Activated effector memory CD4-positive, alpha-beta T cell treated with Interleukin-2 at 50 U/mL for 16 hours (primary cell): ENCODE measurements around the gene AREL1.

Experiments
- DNase-seq: peaks from one replicate; pipeline ENCODE4 v3.0.0-alpha.2; 2020

Gene AREL1

GRCh38 chr14:74655599-74656395 is 57.1 kb downstream of the AREL1 start:
- DNase-seq, result no peak

DNA sequence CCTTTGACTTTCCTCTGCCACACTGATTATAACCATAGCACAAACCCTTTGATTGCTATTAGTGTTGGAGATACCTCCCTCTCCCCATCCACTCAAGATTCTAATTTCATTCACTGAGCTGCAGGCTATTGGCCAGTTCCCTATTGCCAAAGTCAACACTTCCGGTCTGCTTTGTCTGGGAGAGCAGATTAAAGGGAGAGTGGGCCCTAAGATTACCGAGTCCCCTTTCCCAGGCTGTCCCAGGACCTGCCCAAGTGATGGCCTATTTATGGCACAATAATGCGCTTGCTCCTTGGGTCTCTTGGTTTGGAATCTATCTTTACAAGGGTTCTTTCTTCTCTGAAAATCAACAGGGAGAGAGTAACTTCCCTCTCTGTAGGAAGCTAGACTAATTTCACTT is 57.9 kb downstream of the AREL1 start:
- DNase-seq, result no peak

- no peak for DNase-seq
Measured at GRCh38 chr14:74653386-74654138, 59.3 kb downstream of the AREL1 start.

GRCh38 chr14:74652541-74652940 is 60.3 kb downstream of the AREL1 start:
- DNase-seq, result no peak

DNA sequence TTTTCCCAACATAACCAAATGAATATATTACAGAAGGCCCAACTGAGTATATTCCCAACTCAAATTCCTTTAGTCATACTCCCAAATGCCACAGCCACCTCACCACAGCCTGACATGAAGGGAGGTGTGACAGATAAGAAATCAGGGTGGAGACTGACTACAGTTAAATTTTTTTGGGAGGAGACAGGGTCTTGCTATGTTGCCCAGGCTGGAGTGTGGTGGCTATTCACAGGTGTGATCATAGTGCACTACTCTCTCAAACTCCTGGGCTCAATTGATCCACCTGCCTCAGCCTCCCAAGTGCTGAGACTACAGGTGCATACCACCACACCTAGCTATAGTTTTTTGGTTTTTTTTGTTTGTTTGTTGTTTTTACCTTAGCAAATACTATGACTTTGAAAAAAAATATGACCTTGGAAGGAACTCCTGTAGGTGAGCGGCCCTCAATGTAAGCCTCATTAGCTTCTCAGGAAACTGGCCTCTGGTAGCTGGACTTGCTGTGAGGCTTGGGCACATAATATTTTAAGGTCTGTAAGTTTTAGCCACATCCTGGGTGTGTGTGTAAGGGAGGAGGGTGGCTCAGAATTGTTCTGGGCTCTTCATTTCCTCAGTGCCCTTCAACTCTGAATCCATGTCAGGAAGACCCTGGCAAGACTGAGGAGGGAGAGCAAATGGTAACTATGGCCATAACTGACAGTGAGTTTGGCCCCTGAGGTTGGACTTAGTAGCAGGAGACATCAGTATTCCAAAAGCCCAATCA is 61.8 kb downstream of the AREL1 start:
- no peak for DNase-seq

DNA sequence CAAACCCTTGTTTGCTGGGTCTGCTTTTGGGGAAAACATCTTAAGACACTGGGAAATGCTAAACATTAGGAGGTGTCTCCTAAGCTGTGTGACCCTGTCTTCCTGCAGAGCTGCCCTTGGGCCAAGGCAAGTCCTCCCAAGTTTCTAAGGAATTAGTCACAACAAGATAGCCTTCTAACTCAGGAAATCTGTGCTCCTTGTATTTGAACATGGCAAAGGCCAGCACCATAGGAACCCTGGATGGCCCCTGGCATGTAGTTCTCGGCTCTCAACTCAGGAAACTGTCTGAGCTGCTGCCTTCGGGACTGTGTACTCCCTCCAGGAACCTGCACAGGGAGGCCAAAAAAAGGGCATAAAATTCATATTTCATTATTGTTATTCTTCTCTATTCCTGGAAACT is 63.2 kb downstream of the AREL1 start:
- DNase-seq, result no peak

DNA sequence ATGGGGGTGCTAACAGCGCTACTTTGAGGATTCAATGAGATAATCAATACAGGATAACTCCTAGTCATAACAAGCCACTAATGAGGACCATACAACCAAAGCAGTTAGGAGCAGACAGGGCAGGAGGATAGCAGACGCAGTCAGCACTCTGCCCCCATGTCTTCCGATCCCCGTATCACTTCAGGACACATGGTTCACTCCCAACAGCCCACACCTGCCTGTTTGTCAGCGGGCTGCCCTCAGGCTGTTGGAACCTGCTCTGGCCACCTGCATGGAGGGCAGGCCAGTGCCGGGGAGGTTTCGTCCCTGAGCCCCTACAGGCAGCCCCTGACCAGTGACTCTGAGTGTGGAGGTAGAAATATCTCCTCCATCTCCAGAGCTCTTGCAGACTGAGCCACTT is 63.7 kb downstream of the AREL1 start:
- DNase-seq, result no peak

- no peak for DNase-seq
Measured at GRCh38 chr14:74648601-74649000, 64.3 kb downstream of the AREL1 start.

DNA sequence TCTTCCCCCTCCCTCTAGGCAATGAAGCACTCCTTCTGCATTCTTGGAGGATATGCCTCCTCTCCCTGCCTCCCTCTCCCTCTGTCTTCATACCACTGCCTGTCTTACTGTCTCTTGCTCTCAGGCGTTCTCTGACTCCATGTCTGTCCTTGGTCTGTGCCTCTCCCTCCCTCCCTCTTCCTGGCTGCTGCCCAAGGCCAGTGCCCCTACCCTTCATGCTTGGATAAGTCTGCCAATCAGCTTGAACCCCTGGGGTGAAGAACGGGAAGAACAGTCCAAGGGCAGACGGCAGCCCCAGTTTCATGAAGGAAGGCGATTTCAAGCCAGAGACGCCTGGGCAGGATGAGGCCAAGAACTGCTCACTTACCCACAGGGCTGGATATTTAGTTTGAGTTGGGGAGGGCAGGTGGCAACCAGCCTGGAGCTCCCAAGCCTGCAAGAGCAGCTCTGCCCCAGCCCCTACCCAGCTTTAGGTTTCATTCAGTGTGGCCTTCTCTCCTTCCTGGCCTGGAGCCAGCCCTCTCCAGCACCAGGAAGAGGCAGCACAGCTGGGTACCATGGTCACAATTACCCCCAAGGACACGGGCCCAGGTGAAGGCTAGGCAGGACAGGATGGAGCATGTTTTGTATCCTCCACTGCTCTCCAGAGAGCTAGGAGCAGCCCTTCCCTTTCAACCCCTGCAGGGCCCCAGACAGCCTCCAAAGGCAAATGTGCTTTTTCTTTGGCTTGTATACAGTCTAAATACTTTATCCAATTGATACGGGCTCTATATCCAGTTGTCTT is 65.0 kb downstream of the AREL1 start:
- DNase-seq, result no peak

DNA sequence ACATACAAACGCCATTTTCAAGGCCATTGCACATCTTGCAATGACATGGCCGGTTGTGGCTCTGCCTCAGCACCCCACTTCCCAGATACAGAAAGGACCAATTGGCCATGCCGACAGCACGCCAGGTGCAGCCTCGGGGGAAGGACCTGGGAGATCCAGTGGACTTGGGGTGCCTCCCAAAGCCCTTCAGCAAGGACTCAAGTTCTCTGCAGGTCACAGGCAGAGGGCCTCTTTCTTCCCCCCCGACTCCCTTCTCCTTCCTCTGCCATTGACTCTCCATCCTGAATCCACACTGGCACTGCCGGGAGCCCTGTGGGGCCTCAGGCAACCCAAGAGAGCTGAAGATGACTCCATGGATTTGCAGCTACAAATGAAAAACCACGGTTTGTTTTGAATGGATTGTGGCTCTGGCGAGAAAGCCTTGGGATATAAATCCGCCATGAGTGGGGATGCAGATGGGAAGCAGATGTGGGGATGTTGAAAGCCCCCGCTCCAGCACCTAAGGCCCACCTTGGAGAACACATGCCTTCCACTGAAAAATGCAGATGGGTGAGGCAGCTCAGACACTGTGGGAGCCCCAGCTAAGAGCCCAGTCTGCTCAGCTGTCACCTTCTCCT is 65.7 kb downstream of the AREL1 start:
- DNase-seq, result no peak

GRCh38 chr14:74645756-74646470 is 67.0 kb downstream of the AREL1 start:
- DNase-seq, result no peak

DNA sequence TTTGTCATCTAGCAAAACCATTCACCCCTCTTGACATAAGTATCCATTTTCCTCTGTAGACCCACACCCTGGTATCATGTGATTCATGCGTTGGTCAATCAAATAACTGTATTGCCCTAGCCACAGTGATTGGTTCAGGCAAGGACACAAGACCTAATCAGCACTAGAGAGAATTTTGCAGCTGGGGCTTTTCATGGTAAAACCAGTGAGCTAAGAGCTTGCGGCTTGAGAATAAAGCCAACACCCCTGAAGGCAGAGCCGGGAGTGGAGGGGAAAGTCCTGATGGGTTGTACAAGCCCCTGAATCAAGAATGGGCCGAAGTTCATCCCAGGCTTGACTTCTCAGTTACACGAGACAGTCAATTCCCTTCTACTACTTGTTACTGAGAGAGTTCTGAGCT is 67.6 kb downstream of the AREL1 start:
- no peak for DNase-seq

- DNase-seq, result no peak
Measured at GRCh38 chr14:74641601-74642391, 71.1 kb downstream of the AREL1 start.

DNA sequence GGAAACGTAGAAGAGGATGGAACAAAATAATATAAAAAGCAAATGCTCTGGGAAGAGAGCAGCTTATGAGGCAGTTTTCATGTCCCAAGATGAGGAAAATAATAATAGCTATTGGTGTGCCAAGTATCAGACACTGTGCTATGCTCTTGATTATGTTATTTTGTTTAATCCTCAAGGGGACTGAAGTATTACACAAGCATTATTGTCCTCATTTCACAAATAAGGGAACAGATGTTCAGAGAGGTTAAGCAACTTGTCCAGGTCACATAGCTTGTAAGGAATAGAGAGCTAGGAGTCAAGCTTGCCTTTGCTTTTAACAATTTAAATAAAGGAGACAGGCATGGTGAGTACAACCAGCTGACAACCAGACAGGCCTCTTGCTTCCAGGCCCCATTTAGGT is 73.9 kb downstream of the AREL1 start:
- no peak for DNase-seq

- DNase-seq, result no peak
Measured at GRCh38 chr14:74638066-74638465, 74.8 kb downstream of the AREL1 start.

- DNase-seq, result no peak
Measured at GRCh38 chr14:74637178-74637550, 75.7 kb downstream of the AREL1 start.

- no peak for DNase-seq
Measured at GRCh38 chr14:74636424-74637177, 76.3 kb downstream of the AREL1 start.

DNA sequence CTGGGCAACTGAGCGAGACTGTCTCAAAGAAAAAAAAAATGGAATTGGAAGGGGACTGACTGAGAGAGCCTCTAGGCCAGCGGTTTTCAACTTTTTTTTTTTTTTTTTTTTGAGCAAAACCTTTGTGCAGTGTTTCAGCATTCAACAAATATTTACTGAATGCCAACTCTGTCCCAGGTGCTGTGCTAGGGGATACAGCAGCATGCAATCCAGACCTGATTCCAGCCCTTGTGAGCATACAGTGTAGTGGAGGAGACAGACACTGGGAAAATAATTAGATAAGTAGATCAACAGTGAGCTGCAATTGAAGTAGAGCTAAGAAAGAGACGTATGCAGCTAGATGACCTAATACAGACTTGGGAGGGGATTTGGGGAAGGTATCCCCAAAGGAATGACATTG is 77.0 kb downstream of the AREL1 start:
- no peak for DNase-seq

GRCh38 chr14:74634964-74635363 is 77.9 kb downstream of the AREL1 start:
- no peak for DNase-seq

DNA sequence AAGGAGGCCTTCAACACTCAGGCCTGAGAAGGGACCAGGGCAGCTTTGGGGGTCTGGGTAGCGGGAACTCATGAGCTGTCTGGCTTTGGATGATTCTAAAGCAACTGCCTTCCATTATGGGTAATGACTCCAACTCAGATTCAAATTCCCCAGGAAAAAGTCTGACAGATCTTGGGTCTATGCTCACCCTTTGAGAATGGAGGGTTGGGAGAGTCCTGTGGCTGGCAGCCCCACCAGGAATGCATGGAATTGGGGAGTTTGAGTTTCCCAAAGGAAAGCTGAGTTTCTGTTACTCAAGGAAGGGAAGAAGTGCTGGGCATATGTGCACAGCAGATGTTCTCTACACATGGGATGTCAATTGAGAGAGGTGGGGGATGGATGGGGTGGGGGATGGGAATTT is 78.4 kb downstream of the AREL1 start:
- DNase-seq, result no peak
